Measurements from ENCODE around the gene ZBTB17. TPM values are rescaled to one million over a fixed set of nuclear protein-coding genes. Genes with fewer than 3 reads are reported as not detected.

ZBTB17 gene
- total and polyA plus RNA-seq, 2 experiments from 2014 or later, result 21.9 to 26.6 TPM

DNA sequence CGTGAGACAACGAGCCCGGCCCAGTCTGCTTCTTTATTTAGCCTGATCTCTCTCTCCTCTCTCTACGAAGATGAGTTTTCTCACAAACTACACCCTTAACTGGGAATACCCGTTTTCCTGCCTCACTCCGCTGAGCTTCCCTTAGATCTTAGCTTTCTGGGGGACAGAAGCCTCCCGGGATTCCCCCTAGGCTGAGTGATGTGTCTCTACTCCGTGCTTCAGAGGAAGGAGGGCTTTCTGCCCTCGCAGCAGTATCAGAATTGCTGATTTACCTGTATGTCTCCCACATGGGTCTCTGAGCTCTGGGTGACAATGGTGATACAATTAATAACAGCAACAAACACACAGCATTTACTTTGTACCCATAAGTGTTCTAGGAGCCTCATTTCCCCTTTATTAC, 1.0 kb downstream of the ZBTB17 start (continued):
- TF ChIP-seq, protein P1, sequence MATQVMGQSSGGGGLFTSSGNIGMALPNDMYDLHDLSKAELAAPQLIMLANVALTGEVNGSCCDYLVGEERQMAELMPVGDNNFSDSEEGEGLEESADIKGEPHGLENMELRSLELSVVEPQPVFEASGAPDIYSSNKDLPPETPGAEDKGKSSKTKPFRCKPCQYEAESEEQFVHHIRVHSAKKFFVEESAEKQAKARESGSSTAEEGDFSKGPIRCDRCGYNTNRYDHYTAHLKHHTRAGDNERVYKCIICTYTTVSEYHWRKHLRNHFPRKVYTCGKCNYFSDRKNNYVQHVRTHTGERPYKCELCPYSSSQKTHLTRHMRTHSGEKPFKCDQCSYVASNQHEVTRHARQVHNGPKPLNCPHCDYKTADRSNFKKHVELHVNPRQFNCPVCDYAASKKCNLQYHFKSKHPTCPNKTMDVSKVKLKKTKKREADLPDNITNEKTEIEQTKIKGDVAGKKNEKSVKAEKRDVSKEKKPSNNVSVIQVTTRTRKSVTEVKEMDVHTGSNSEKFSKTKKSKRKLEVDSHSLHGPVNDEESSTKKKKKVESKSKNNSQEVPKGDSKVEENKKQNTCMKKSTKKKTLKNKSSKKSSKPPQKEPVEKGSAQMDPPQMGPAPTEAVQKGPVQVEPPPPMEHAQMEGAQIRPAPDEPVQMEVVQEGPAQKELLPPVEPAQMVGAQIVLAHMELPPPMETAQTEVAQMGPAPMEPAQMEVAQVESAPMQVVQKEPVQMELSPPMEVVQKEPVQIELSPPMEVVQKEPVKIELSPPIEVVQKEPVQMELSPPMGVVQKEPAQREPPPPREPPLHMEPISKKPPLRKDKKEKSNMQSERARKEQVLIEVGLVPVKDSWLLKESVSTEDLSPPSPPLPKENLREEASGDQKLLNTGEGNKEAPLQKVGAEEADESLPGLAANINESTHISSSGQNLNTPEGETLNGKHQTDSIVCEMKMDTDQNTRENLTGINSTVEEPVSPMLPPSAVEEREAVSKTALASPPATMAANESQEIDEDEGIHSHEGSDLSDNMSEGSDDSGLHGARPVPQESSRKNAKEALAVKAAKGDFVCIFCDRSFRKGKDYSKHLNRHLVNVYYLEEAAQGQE (IDR thresholded peaks at IDR 0.05; ENCODE audit: unreplicated experiment), result no peak
- TF ChIP-seq STAT1 (IDR thresholded peaks at IDR 0.05; ENCODE audit: unreplicated experiment) (no peak), CREB1 (CRISPR knock-in tag; IDR thresholded peaks at IDR 0.05; ENCODE audit: low read depth) (no peak), POLR2AphosphoS5 (IDR thresholded peaks at IDR 0.05; ENCODE audit: low read depth) (no peak), JUNB (IDR thresholded peaks at IDR 0.05; ENCODE audit: unreplicated experiment) (no peak)
- TF ChIP-seq, protein P2, sequence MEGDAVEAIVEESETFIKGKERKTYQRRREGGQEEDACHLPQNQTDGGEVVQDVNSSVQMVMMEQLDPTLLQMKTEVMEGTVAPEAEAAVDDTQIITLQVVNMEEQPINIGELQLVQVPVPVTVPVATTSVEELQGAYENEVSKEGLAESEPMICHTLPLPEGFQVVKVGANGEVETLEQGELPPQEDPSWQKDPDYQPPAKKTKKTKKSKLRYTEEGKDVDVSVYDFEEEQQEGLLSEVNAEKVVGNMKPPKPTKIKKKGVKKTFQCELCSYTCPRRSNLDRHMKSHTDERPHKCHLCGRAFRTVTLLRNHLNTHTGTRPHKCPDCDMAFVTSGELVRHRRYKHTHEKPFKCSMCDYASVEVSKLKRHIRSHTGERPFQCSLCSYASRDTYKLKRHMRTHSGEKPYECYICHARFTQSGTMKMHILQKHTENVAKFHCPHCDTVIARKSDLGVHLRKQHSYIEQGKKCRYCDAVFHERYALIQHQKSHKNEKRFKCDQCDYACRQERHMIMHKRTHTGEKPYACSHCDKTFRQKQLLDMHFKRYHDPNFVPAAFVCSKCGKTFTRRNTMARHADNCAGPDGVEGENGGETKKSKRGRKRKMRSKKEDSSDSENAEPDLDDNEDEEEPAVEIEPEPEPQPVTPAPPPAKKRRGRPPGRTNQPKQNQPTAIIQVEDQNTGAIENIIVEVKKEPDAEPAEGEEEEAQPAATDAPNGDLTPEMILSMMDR (conservative IDR thresholded peaks at IDR 0.05; ENCODE audit: low read depth in 2 of 2), result no peak

DNA sequence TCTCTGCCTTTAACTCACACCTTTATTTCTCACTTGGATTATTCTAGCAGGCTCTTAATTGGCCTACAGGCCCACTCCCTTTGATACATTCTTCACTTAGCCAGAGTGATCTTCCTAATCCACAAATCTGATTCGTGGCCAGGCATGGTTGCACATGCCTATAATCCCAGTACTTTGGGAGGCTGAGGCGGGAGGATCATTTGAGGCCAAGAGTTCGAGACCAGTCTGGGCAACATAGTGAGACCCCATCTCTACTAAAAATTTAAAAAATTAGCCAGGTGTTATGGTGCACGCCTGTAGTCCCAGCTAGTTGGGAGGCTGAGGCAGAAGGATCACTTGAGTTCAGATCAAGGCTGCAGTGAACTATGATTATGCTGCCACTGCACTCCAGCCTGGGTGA, 2.1 kb downstream of the ZBTB17 start:
- Mint-ChIP-seq H3K4me1 (peaks cover 13% of the 10 kb centered on the region), H3K27ac (no peak overlapping the region), H3K27me3 (ENCODE audit: insufficient read depth, low read depth, poor library complexity) (peaks cover 3% of the 10 kb centered on the region), H3K36me3 (ENCODE audit: low read depth) (peaks cover 32% of the 10 kb centered on the region), H3K9me3 (peaks cover 18% of the 10 kb centered on the region), H3K4me3 (no peak overlapping the region)
- Histone ChIP-seq H4K20me1 (replicated peaks; ENCODE audit: insufficient read depth) (no peaks in the 10 kb centered on the region), H3K4me2 (no peak overlapping the region), H3K4me3 (no peak overlapping the region), H3K27me3 (ENCODE audit: insufficient read depth) (no peaks in the 10 kb centered on the region), H2AFZ (no peak overlapping the region), H3K79me2 (replicated peaks; ENCODE audit: insufficient read depth) (peaks cover 23% of the 10 kb centered on the region), H3K36me3 (ENCODE audit: insufficient read depth) (no peaks in the 10 kb centered on the region; the same call in 1 of the 2 replicates), H3K9me2 (ENCODE audit: insufficient read depth) (no peaks in the 10 kb centered on the region), H3K4me1 (ENCODE audit: insufficient read depth) (peaks cover 8% of the 10 kb centered on the region), H3F3A (replicated peaks; ENCODE audit: low read depth) (peaks cover 6% of the 10 kb centered on the region; the same call in 1 of the 2 replicates), H3K27ac (ENCODE audit: low read depth) (no peak overlapping the region)
- DNase-seq (ENCODE audit: low spot score) (no peak), ATAC-seq (no peak)
- no peak for TF ChIP-seq JUNB (IDR thresholded peaks at IDR 0.05; ENCODE audit: unreplicated experiment)

DNA sequence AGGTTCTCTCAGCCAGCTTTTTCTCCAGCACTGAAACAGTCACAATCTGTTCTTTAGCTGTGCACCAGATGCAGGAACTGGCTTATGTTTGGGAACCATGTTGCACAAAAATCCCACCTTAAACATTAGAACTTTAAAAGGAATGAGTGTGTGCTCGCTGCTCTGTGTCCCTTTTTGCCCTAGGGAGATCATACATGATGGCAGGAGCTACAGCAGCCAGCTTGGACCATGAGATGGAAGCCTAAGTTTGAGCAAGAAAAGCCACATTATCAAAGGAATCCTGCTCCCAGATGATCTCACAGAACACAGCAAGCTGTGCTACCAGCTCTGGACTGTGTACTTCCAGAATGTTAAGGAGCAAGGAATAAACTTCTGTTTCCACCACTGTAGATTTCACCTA, 3.5 kb downstream of the ZBTB17 start:
- Histone ChIP-seq H3K4me3 (no peak overlapping the region), H4K20me1 (replicated peaks; ENCODE audit: insufficient read depth) (no peaks in the 10 kb centered on the region), H3K27ac (ENCODE audit: low read depth) (no peak overlapping the region), H3K9me2 (ENCODE audit: insufficient read depth) (no peaks in the 10 kb centered on the region), H3K79me2 (replicated peaks; ENCODE audit: insufficient read depth) (peaks cover 23% of the 10 kb centered on the region), H2AFZ (no peak overlapping the region), H3K27me3 (ENCODE audit: insufficient read depth) (no peaks in the 10 kb centered on the region), H3K36me3 (ENCODE audit: insufficient read depth) (no peaks in the 10 kb centered on the region; the same call in 1 of the 2 replicates), H3K4me1 (ENCODE audit: insufficient read depth) (peaks cover 8% of the 10 kb centered on the region), H3F3A (replicated peaks; ENCODE audit: low read depth) (peaks cover 6% of the 10 kb centered on the region; the same call in 1 of the 2 replicates), H3K4me2 (no peak overlapping the region)
- H3K4me3 Mint-ChIP-seq, result no peak overlapping the region
- no peak overlapping the region for H3K27ac Mint-ChIP-seq
- H3K36me3 Mint-ChIP-seq (ENCODE audit: low read depth), result peaks cover 40% of the 10 kb centered on the region
- DNase-seq (ENCODE audit: low spot score), result no peak
- peaks cover 8% of the 10 kb centered on the region for H3K27me3 Mint-ChIP-seq (ENCODE audit: insufficient read depth, low read depth, poor library complexity)
- peaks cover 23% of the 10 kb centered on the region for H3K9me3 Mint-ChIP-seq
- no peak for ATAC-seq
- H3K4me1 Mint-ChIP-seq, result peaks cover 13% of the 10 kb centered on the region
- TF ChIP-seq EZH2phosphoT487 (IDR thresholded peaks at IDR 0.05; ENCODE audit: unreplicated experiment) (no peak), JUNB (IDR thresholded peaks at IDR 0.05; ENCODE audit: unreplicated experiment) (no peak)
- TF ChIP-seq, protein P3, sequence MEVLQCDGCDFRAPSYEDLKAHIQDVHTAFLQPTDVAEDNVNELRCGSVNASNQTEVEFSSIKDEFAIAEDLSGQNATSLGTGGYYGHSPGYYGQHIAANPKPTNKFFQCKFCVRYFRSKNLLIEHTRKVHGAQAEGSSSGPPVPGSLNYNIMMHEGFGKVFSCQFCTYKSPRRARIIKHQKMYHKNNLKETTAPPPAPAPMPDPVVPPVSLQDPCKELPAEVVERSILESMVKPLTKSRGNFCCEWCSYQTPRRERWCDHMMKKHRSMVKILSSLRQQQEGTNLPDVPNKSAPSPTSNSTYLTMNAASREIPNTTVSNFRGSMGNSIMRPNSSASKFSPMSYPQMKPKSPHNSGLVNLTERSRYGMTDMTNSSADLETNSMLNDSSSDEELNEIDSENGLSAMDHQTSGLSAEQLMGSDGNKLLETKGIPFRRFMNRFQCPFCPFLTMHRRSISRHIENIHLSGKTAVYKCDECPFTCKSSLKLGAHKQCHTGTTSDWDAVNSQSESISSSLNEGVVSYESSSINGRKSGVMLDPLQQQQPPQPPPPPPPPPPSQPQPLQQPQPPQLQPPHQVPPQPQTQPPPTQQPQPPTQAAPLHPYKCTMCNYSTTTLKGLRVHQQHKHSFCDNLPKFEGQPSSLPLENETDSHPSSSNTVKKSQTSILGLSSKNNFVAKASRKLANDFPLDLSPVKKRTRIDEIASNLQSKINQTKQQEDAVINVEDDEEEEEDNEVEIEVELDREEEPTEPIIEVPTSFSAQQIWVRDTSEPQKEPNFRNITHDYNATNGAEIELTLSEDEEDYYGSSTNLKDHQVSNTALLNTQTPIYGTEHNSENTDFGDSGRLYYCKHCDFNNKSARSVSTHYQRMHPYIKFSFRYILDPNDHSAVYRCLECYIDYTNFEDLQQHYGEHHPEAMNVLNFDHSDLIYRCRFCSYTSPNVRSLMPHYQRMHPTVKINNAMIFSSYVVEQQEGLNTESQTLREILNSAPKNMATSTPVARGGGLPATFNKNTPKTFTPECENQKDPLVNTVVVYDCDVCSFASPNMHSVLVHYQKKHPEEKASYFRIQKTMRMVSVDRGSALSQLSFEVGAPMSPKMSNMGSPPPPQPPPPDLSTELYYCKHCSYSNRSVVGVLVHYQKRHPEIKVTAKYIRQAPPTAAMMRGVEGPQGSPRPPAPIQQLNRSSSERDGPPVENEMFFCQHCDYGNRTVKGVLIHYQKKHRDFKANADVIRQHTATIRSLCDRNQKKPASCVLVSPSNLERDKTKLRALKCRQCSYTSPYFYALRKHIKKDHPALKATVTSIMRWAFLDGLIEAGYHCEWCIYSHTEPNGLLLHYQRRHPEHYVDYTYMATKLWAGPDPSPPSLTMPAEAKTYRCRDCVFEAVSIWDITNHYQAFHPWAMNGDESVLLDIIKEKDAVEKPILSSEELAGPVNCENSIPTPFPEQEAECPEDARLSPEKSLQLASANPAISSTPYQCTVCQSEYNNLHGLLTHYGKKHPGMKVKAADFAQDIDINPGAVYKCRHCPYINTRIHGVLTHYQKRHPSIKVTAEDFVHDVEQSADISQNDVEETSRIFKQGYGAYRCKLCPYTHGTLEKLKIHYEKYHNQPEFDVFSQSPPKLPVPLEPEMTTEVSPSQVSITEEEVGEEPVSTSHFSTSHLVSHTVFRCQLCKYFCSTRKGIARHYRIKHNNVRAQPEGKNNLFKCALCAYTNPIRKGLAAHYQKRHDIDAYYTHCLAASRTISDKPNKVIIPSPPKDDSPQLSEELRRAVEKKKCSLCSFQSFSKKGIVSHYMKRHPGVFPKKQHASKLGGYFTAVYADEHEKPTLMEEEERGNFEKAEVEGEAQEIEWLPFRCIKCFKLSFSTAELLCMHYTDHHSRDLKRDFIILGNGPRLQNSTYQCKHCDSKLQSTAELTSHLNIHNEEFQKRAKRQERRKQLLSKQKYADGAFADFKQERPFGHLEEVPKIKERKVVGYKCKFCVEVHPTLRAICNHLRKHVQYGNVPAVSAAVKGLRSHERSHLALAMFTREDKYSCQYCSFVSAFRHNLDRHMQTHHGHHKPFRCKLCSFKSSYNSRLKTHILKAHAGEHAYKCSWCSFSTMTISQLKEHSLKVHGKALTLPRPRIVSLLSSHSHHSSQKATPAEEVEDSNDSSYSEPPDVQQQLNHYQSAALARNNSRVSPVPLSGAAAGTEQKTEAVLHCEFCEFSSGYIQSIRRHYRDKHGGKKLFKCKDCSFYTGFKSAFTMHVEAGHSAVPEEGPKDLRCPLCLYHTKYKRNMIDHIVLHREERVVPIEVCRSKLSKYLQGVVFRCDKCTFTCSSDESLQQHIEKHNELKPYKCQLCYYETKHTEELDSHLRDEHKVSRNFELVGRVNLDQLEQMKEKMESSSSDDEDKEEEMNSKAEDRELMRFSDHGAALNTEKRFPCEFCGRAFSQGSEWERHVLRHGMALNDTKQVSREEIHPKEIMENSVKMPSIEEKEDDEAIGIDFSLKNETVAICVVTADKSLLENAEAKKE (CRISPR knock-in tag; IDR thresholded peaks at IDR 0.05), result no peak

Data from GM23338 (cell line).